GM19351 (cell line): ENCODE measurements around the gene TMEM167B.
"Not testable (repeated sequence)": the region's sequence is repeated elsewhere in the genome, so short reads cannot be mapped to it uniquely, and the experiment has no call there.

ENCODE experiments used
- ATAC-seq: cut with Tn5 transposase; IDR thresholded peaks from one replicate; pipeline ENCODE4 v1.9.1; 2021; ENCODE audit warnings: mild to moderate bottlenecking, moderate library complexity; ENCODE audit not compliant: unreplicated experiment

The TMEM167B gene

GRCh38 chr1:109112652-109113285 lies 22.2 kb downstream of the TMEM167B start:
- peak; percentile 69 for ATAC-seq

- peak; percentile 64 for ATAC-seq
These were observed 23.2 kb downstream of the TMEM167B start, which contains the start of gene ELAPOR1 for GRCh38 chr1:109113590-109114341. Gene ELAPOR1 (plus strand): TSS chr1:109114115. CDS start chr1:109114184, 69 bp downstream.

DNA sequence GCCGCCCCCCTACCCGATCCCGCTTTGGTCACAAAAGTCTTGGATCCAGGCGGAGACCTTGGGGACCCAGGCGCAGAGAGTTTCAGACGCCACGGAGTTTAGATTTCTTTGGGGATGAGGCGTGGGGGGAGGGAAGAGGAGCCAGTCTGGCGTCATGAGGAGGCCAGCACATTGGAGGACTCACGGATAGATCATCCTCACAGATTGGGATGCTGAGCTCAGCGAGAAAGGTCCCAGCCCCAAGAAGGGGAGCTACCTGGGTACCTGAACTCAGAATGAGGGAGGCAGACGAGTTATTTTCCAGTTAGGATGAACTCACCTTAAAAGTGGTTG lies 23.7 kb downstream of the TMEM167B start:
- ATAC-seq = no peak

GRCh38 chr1:109115685-109116084 lies 25.1 kb downstream of the TMEM167B start:
- ATAC-seq = no peak

- no peak for ATAC-seq
These were observed 25.7 kb downstream of the TMEM167B start for GRCh38 chr1:109116286-109116685.

DNA sequence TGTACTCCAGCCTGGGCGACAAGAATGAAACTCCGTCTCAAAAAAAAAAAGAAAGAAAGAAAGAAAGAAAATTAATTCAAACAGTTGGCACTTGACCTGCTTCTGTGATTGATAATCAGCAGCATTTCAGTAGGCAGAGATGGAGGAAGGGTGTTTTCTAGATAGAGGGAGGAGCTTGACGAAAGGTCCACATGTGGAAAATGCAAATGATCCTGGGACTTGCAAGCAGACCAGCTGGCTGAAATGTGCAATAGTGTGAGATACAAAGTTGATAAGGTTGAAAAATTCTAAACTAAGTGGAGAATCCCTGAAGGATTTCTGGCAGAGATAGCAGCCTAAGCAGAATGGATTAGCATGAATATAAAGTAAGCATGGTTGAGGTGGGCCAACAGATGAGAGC lies 27.5 kb downstream of the TMEM167B start:
- no peak for ATAC-seq

GRCh38 chr1:109120356-109120755 lies 29.8 kb downstream of the TMEM167B start:
- ATAC-seq = no peak

- ATAC-seq = no peak
These were observed 40.5 kb downstream of the TMEM167B start for GRCh38 chr1:109131059-109131458.

DNA sequence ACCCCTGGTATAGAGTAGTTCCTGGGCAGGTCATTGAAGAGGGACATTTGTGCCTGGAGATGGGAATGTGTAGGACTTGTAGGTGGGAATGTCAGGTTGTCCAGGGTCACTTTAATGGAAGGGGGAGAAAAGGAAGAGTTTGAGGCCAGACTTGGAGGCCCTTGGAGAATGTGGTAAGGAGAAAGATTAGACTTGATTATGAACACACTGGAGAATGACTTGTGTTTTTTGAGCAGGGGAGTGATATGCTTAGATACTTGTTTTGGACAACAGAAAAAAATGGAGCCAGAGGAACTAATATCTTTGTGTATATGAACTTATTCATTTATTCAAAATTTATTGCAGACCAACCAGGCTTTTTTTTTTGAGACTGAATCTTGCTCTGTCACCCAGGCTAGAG lies 41.2 kb downstream of the TMEM167B start:
- no peak for ATAC-seq

DNA sequence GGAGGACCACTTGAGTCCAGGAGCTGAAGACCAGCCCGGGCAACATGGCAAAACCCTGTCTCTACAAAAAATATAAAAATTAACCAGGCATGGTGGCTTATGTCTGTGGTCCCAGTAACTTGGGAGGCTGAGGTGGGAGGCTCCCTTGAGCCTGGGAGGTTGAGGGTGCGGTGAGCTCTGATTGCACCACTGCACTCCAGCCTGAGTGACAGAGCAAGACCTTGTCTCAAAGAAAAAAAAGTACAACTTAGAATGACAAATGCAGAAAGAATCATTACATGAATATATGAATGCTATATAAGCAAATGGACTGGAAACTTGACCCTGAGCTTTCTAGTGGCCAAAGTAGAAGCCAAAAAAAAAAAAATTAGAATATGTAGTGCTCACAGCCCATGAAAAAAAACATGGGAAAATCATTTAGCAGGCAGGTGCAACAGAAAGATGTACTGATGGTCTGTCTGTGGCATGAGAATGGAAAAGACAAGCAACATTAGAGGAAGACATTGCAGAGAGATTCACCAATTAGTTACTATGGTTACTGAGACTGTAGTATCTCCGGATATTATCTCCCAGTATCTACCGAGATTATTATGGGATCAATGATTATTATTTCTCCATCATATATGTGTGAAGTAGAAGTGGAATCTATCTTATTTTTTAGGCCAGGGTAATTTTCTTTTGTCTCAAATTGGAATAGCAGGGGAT lies 42.6 kb downstream of the TMEM167B start:
- no peak for ATAC-seq

- ATAC-seq = peak; percentile 69
These were observed 43.3 kb downstream of the TMEM167B start for GRCh38 chr1:109133815-109134214.

GRCh38 chr1:109134423-109134822 lies 43.9 kb downstream of the TMEM167B start:
- peak; percentile 64 for ATAC-seq

GRCh38 chr1:109135940-109136339 lies 45.4 kb downstream of the TMEM167B start:
- no peak for ATAC-seq

DNA sequence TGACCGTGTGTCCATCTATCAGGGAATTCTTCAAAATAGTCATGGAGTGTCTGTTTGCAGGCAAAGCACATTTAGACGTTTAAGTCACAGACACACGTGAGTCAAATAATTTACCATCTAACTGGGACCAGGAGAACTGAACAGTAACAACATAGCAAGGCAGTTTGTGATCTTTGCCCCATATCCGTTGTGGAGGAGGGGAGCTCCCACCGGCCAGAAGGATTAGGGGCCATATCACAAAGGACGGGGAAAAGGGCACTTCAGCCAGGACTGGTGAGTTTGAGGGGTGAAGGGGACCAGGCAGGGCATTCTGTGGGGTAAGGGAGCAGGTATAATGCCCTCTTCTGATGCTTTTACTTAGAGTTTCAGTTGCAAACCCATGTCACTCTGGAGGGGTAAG lies 46.2 kb downstream of the TMEM167B start:
- no peak for ATAC-seq

DNA sequence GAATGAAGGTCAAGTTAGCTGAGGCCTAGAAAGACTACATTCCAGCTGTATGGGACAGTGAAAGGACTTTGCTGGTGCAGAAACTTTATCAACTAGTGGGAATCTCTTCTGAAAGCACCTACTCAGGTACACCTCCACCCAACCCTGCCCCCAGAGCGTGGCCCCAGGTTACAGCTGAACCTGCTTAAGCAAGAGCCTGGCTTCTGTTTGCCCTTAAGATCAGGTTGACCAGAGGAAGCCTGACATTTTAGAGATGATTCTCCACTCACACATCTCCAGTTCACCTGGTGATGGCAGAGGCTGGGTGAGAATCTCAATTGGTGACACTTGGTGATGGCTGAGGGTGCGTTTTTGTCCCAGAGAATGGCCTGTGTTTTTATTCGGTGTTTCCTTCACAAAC lies 47.4 kb downstream of the TMEM167B start:
- ATAC-seq = no peak

DNA sequence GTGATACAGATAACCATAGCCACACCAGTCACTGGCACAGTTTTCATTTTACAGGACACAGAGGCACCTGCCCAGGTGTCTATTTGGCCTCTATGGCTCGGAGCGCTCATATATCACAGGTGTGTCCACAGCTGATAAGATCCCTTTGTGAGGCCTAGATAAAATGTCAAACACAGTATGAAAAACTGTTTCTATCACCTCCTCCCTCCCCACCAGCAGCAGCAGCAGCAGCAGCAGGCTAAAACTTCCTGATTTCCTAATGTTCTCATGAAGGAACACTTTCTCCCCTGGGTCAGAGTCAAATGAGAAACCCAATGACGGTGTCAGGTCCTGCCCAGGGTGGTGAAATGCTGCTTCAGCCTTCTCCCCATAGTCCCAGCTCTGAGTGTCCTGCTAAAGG lies 47.8 kb downstream of the TMEM167B start:
- ATAC-seq = no peak

DNA sequence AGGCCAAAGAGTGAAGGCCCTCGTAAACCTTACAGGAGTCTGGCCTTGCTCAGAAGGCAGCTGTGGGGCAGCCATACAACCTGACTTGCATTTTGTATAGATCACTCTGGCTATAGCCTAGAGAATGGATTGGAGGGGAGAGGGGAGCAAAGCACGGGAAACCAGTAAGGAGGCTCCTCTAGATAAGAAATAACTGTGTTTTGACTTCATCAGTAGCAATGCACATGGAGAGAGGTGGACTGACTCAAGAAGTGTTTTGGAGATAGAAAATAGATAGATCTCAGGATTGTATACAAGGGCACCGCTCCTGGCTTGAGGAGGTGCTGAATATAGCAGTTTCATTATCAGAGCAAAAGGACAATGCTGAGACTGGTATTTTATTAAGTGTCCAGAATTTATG lies 49.8 kb downstream of the TMEM167B start:
- ATAC-seq = no peak

GRCh38 chr1:109142260-109142659 lies 51.7 kb downstream of the TMEM167B start:
- ATAC-seq = no peak

DNA sequence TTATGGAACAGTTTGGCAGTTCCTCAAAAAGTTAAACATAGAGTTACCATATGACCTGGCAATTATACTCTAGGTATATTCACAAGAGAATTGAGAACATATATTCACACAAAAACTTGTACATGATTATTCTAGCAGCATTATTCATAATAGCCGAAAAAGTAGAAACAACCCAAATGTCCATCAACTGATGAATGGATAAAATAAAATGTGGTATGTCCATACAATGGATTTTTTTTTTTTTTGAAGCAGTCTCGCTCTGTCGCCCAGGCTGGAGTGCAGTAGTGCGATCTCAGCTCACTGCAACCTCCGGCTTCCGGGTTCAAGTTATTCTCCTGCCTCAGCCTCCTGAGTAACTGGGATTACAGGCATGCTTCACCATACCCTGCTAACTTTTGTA lies 52.2 kb downstream of the TMEM167B start:
- ATAC-seq = not testable (repeated sequence)
